ENCODE results near the gene ARL6IP4.

ARL6IP4 gene

GRCh38 chr12:122958198-122958888, 22.1 kb upstream of the ARL6IP4 start:
- H3K4me3 ChIP-seq (ENCODE audit: low read length): no peak overlapping the region
- DNase-seq (ENCODE audit: low read depth): no peak
- TF ChIP-seq, protein P1, sequence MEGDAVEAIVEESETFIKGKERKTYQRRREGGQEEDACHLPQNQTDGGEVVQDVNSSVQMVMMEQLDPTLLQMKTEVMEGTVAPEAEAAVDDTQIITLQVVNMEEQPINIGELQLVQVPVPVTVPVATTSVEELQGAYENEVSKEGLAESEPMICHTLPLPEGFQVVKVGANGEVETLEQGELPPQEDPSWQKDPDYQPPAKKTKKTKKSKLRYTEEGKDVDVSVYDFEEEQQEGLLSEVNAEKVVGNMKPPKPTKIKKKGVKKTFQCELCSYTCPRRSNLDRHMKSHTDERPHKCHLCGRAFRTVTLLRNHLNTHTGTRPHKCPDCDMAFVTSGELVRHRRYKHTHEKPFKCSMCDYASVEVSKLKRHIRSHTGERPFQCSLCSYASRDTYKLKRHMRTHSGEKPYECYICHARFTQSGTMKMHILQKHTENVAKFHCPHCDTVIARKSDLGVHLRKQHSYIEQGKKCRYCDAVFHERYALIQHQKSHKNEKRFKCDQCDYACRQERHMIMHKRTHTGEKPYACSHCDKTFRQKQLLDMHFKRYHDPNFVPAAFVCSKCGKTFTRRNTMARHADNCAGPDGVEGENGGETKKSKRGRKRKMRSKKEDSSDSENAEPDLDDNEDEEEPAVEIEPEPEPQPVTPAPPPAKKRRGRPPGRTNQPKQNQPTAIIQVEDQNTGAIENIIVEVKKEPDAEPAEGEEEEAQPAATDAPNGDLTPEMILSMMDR (IDR thresholded peaks at IDR 0.05; ENCODE audit: insufficient read depth, low read depth, low read length, missing control alignments): no peak

- TF ChIP-seq, protein P1 (IDR thresholded peaks at IDR 0.05; ENCODE audit: insufficient read depth, low read depth, low read length, missing control alignments): no peak
- DNase-seq (ENCODE audit: low read depth): no peak
- no peak overlapping the region for H3K4me3 ChIP-seq (ENCODE audit: low read length)
Observed at GRCh38 chr12:122959566-122960192, 20.8 kb upstream of the ARL6IP4 start.

- H3K4me3 ChIP-seq (ENCODE audit: low read length): no peak overlapping the region
- TF ChIP-seq, protein P1 (IDR thresholded peaks at IDR 0.05; ENCODE audit: insufficient read depth, low read depth, low read length, missing control alignments): no peak
Observed at GRCh38 chr12:122960193-122960569, 20.3 kb upstream of the ARL6IP4 start.

GRCh38 chr12:122961531-122962329, 18.8 kb upstream of the ARL6IP4 start:
- no peak overlapping the region for H3K4me3 ChIP-seq (ENCODE audit: low read length)
- DNase-seq (ENCODE audit: low read depth): peak; percentile 38
- TF ChIP-seq, protein P1 (IDR thresholded peaks at IDR 0.05; ENCODE audit: insufficient read depth, low read depth, low read length, missing control alignments): no peak

More at GRCh38 chr12:122960193-122960569, 20.3 kb upstream of the ARL6IP4 start:
- DNase-seq (ENCODE audit: low read depth): no peak

- H3K4me3 ChIP-seq (ENCODE audit: low read length): no peak overlapping the region
- no peak for DNase-seq (ENCODE audit: low read depth)
- TF ChIP-seq, protein P1 (IDR thresholded peaks at IDR 0.05; ENCODE audit: insufficient read depth, low read depth, low read length, missing control alignments): no peak
Observed at GRCh38 chr12:122963941-122964265, 16.6 kb upstream of the ARL6IP4 start.

GRCh38 chr12:122964439-122965257, 15.8 kb upstream of the ARL6IP4 start:
- H3K4me3 ChIP-seq (ENCODE audit: low read length): no peak overlapping the region
- DNase-seq (ENCODE audit: low read depth): no peak
- TF ChIP-seq, protein P1 (IDR thresholded peaks at IDR 0.05; ENCODE audit: insufficient read depth, low read depth, low read length, missing control alignments): no peak

Measured in epithelial cell of esophagus (primary cell).